ENCODE measurements around the gene SLC5A4.
A peak's percentile ranks its signal among the peaks of the same experiment; 100 is the strongest.
"Not testable (repeated sequence)": the region's sequence is repeated elsewhere in the genome, so short reads cannot be mapped to it uniquely, and the experiment has no call there.

Gene SLC5A4

DNA sequence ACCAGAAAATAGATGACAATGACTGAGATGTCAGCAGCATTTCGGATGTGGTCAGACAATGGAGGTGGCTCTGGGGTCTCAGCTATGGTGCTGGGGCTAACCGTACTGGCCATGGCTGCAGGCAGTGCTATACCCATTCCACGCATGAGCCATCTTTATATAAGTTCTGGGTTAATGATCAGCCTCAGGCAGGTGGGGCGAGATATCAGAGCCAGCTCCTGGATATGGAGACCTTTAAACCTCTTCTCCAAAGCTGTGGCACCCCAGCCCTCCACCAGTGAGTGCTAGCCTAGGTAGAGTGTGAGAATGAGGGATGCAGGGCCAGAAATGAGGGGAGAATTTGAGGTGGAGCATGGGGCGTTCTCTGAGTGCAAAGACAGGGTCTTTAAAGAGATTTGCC, at the start of gene SLC5A4:
TSS of gene SLC5A4 (minus strand) at position 131 of the 400 bp plus-strand sequence. CDS start at position 113, 18 bp downstream.
- DNase-seq (ENCODE audit: low read depth in 3 of 3) = no peak

DNA sequence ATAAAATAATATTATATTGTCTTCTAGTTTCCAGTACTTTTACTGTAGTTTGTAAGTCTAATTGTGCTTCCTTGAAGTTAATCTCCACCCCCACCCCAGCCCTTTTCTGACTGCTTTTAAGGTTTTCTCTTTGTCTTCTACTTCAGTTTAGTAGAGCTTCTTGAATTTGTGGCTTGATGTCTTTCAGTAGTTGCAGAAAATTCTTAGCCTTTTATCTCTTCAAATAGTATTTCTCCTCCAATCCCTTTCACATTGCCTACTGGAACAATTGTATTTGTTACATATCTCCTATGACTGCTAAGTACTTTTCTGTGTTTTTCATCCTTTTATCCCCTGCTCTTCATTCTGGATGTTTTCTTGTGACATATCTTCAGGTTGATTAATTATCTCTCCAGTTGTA, 38.8 kb upstream of the SLC5A4 start:
- DNase-seq (ENCODE audit: low read depth in 3 of 3) = not testable (repeated sequence)

DNA sequence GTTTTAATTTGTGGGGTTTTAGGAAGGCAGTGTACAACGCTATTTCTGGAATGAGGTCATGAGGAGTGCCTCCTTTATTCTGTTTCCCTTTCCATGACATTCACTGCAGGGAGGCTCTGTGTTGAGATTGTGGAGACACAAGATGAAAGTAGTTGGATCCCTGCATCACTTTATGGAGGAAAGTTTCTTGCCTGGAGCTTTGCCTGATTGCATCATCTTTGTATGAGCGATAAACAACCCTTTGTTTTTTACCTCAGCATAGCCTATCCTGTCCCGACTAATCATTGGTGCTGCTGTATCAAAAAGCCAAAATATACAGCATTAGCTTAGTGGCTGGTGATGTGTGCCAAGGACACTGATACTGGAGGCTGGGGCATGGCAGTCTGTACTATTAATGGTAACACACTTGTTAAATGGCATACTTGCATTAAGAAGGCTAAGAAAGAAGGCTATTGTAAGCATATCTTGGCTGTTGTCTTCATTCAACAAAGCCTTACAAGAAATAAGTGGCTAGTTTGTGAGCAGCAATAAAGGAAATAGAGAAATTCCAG, 31.2 kb upstream of the SLC5A4 start:
- no peak for DNase-seq (ENCODE audit: low read depth in 3 of 3)

DNA sequence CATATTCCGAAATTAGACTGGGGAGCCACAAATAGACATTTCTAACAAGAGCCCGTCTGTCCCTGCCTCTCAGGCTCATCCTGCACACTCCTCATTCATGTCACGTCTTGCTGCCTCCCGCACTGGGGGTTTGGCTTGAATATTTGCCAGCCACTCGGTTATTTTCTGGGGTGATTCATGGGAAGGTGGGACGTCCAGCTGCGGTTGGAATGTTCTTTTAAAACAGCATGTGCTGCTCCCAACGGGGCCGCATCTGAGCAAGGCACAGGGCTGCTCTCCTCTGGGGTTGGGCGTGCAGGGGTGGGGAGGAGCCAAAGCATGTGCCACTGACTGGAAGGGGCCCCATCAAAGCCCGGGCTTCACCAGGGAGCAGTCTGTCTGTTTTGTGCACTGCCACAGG, 25.9 kb upstream of the SLC5A4 start:
- DNase-seq (ENCODE audit: low read depth in 3 of 3) = no peak

DNA sequence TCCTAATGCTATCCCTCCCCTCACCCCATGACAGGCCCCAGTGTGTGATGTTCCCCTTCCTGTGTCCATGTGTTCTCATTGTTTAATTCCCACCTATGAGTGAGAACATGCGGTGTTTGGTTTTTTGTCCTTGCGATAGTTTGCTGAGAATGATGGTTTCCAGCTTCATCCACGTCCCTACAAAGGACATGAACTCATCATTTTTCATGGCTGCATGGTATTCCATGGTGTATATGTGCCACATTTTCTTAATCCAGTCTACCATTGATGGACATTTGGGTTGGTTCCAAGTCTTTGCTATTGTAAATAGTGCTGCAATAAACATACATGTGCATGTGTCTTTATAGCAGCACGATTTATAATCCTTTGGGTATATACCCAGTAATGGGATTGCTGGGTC, 20.2 kb upstream of the SLC5A4 start:
- not testable (repeated sequence) for DNase-seq (ENCODE audit: low read depth in 3 of 3)

DNA sequence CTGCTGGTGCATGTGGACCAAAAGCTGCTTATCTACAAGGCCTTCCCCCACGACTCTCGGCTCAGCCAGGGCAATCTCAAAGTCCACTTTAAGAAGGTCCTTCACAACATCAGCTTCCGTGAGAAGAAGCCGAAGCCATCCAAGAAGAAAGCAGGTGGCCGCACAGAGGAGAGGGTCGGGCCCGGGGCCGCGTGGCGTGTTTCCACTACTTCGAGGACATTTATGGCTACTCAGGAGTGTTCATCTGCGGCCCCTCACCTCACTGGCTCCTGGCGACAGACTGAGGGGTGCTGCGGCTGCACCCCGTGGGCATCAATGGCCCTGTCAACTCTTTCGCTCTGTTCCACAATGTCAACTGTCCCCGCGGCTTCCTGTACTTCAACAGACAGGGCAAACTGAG, 16.2 kb upstream of the SLC5A4 start:
- no peak for DNase-seq (ENCODE audit: low read depth in 3 of 3)

DNA sequence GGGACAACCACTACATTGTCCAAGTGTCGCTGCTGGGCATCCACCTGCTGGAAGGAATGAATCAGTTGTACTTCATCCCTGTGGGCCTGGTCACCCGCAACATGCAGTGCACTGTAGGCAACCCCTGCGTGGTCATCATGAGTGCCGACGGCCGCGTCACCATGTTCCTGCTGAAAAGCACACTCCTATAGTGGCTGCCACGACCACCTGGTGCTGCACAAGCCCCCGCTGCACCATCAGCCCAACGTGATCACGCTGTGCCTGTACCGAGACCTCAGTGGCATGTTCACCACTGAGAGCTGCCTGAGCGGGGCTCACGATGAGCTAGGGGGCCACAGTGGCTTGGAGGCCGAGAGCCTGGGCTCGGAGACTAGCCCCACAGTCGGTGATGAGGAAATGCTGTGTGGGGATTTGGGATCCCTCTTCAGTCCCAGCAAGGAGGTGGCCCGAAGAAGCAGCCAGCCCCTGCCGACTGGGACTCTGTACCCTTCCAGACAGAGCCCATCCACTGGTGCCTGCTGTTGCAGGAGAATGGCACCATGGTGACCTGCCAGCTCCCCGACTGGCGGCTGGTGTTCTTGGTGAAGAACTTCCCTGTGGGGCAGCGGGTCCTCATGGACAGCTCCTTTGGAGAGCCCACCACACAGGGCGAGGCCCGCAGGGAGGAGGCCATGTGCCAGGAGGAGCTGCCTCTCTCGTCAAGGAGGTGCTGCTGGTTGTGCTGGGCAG, 15.7 kb upstream of the SLC5A4 start:
- DNase-seq (ENCODE audit: low read depth in 3 of 3) = no peak

DNA sequence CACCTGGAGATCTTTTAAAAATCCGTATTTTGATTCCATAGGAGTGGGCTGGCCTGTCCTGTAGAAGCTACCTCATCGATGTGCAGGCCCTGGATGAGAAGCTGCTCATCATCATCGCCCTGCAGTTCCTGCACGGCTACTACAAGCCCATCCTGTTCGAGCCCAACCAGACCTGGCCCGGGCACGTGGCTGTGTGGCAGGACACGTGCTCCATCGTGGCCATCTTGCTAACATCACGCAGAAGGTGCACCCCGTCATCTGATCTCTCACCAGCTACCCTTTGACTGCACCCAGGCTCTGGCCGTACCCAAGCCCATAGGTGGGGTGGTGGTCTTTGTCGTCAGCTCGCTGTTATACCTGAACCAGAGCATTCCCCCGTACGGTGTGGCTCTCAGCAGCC, 14.2 kb upstream of the SLC5A4 start:
- no peak for DNase-seq (ENCODE audit: low read depth in 3 of 3)

DNA sequence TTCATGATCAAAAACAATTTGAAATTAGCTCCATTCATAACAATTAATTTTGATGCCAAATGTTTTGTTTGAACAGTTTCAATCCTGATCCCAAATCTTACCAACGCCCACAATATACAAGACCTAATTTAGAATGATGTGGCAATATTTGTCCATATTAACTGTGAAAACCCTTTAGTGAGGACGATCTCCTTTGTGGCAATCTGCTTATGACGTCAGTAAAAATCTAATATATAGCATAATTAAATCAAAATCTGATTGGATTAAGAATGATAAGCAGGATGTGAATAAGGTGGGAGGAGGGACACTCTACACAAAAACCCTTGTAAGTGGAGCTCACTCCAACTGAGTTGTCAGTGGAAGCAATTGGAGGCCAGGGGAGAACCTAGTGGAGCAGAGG, 11.9 kb upstream of the SLC5A4 start:
- DNase-seq (ENCODE audit: low read depth in 3 of 3) = no peak

DNA sequence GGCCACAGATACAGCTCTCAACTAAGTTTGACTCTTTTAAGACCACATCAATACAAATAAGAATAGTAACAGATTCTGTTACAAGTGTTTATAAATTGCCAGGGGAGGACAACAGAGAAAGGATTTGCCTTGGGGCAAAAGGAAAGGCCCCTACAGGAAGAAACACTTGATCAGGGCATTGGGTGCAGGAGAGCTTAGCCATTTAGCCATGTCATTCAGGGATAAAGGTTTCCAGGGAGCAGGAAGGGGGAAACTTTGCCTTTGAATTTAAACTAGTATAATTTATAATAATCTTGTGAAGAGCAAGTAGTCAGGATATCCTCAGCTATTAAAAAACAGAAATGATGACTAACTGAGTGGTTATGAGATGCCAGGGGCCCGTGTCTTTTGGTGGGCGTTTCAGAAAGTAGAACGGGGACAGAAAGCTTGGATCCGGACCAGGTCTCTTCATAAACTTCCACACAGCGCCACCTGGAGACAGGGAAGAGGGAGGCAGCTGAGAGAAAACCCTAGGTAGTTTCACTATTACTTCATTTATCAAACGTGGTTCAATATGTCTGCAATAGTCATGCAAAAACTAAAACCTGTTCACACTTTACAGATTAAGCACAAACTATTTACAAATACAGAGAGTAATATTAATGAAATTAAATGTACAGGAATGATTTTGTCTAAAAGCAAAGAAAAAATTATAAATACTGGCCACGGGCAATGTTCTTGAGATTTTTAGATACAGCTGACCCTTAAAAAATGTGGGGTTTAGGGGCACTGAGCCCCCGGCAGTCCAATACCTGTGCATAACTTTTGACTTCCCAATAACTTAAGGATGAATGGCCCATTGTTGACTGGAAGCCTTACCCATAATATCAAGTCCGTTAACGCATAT, 11.0 kb upstream of the SLC5A4 start:
- peak; percentile 59 to 64 (median 64) for DNase-seq (ENCODE audit: low read depth in 3 of 3)

DNA sequence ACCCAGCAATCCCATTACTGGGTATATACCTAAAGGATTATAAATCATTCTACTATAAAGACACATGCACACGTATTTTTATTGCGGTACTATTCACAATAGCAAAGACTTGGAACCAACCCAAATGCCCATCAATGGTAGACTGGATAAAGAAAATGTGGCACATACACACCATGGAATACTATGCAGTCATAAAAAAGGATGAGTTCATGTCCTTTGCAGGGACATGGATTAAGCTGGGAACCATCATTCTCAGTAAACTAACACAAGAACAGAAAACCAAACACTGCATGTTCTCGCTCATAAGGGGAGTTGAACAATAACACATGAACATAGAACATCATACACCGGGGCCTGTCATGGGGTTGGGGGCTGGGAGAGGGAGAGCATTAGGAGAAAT, 8.5 kb upstream of the SLC5A4 start:
- not testable (repeated sequence) for DNase-seq (ENCODE audit: low read depth in 3 of 3)

DNA sequence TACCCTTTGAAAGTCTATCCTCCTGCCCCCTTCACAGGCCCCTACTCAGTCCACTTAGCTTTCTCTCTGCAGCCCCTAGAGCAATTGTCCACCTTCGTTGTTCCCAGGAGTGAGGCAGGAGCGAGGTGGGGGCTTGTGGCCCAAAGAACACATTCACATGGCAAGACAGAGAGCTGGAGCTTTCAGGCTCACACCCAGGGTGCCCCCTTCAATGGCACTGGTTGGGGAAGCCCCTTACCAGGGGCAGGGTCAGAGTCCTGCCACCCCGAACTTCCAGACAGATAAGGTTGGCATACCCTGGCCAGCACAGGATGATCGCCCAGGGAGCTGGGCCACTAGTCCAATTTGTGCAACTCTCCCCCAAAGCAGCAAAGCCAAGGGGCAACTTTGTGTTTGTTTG, 6.2 kb upstream of the SLC5A4 start:
- DNase-seq (ENCODE audit: low read depth in 3 of 3) = no peak

DNA sequence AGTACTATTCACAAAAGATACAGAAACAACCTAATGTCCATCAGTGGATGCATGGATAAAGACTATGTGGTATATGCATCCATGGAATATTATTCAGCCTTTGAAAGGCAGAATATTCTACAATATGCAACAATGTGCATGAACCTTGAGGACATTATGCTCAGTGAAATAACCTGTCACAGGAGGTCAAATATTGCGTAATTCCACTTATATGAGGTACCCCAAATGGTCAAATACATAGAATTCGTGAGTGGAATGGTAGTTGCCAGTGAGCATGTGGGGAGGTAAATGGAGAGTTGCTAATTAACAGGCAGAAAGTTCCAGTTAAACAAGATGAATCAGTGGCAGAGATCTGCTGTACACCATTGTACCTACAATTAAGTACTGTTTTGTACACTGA, 3.6 kb upstream of the SLC5A4 start:
- no peak for DNase-seq (ENCODE audit: low read depth in 3 of 3)

DNA sequence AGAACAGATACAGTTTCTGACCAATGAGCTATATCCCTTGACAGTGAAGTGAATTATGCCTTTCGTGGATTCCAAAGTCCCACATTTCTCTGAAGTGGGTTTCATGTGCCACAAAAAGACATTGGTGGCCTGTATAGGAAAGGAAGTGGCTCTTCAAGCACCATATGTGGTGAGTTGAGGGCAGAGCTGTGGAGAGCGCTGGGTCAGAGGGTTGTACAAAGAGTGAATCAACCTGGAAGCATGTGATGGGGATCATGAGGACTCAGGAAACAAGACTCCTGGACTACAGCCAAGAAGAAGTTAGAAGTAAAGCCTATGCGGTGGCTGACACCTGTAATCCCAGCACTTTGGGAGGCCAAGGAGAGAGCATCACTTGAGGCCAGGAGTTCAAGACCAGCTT, 579 bp upstream of the SLC5A4 start:
- no peak for DNase-seq (ENCODE audit: low read depth in 3 of 3)

DNA sequence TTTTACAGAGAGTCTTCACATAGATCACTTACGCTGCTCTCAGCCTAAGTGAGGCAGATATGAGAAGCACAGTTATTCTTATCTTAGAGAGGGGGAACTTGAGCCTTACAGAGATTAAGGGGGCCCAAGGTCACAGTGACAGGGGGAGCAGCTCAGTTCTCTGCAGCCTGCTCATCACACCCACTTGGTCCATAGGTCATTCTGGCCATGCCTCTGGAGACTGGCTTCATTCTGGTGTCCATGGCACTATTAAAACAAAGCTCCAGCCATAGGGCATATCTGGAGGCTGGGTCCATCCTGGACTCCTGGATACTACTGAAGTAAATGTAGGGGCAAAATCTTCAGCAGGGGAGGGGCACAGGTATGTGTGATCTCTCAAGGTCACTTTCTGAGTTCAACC, 5.9 kb downstream of the SLC5A4 start:
- no peak for DNase-seq (ENCODE audit: low read depth in 3 of 3)

DNA sequence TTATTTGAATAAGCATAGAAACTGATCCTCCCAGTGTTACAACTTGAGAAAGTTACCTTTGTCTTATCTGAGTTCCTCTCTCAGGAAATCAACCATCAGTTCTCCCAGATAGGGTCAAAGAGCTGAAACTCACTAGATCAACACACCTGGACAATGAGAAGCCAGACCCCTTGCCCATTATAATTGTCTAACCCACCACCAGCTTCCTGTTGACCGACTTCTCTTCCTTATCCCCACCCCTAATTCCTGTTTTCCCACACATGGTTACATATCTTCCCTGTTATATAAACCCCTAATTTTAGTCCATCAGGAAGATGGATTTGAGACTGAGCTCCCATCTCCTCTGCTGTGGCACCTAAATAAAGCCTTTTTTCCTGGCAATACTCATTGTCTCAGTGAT, 6.9 kb downstream of the SLC5A4 start:
- no peak for DNase-seq (ENCODE audit: low read depth in 3 of 3)

DNA sequence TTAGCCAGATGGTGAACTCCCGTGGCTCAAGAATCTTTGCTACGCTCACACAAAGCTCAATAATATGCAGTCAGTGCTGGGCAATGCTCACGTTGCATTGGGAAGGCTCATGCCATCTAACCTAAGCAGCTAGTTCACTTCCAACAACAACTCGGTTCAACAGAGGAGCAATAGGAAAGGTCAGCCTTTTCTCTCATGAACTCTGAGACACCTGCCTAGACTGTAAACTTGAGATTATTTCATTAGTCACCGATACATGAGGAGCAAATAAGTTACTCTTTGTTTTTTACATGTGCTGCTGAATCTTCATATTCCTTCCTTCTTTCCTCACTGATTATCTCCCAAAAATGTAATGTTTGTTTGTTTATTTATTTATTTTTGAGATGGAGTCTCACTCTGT, 9.0 kb downstream of the SLC5A4 start:
- DNase-seq (ENCODE audit: low read depth in 3 of 3) = no peak

DNA sequence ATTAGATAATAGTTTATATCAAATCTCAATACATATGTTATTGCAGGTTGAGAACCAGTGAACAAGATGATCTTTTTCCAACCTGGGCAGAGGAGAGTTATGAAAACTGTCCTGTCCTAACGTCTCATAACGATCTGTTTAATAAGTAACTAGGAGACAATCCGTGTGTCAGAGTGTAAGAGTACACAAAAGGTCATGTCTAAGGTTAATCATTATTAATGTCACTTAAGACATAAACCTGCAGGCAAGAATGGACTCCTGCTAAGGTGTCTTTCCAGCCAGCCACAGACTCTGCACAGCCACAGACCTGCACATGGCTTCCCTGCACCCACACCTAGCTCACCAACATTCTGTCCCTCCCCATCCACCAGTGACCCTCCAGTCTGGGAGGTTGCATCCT, 10.1 kb downstream of the SLC5A4 start:
- DNase-seq (ENCODE audit: low read depth in 3 of 3) = no peak

DNA sequence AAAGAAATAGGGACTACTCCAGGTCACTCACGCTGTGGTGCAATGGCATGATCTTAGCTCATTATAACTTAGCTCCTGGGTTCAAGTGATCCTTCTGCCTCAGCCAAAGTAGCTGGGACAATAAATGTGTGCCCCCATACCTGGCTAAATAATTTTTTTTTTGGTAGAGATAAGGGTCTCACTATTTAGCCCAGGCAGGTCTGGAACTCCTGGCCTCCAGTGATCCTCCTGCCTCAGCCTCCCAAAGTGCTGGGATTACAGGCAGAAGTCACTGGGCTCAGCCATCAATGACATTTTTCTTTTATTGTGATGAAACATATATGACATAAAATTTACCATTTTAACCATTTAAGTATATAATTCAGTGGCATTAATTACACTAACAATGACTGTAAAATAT, 10.6 kb downstream of the SLC5A4 start:
- DNase-seq (ENCODE audit: low read depth in 3 of 3) = no peak

DNA sequence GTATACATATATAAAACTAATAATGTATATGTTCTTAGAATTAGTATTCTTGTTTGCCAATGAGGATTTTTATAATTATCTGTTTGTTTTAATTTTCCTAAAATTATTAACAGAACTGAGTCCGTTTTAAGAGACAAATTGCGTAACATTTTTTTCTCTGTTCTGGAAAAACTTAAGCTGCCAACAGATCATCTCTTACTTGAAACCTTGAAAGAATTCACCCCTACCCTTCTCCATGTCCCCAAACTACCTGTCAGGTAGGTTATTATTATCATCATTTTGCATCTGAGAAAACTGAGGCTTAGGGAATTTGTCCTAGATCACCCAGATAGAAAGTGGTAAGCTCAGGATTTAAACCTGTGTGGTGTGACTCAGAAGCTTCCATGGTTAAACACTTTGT, 14.7 kb downstream of the SLC5A4 start:
- no peak for DNase-seq (ENCODE audit: low read depth in 3 of 3)

DNA sequence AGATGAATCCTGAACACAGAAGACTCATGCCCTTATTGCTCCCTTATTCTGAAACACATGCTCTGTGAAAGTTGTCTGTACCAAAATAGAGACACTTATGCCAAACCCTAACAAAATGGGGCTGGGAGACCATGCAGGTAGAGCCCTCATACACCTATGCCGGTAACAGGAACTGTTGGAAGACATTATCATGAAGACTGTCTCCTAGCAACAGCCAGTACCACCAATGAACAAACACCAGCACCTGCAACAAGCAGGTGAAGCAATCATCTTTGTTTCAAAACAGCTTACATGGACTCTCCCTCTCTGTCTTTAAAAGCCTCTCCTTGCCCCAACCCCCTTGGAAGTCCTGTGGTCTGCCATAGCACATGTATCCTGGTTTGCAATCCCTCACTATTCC, 17.2 kb downstream of the SLC5A4 start:
- DNase-seq (ENCODE audit: low read depth in 3 of 3) = no peak

DNA sequence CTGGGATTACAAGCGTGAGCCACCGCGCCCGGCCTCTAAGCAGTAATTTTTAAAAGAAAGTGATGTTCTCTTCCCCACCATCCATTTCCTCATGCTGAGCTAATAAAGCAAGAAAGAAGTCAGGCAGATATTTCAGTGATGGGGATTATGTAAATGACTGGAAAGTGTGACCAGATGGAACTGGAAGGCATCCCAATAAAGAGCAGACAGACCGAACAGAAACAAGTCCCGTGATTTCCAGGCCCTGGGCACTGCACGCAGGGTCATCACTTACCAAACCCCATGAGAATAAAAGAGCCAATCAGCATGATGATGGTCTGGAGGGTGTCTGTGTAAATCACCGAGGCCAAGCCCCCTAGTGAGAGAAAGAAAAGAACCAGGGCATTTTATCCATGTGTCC, 18.2 kb downstream of the SLC5A4 start:
- no peak for DNase-seq (ENCODE audit: low read depth in 3 of 3)

DNA sequence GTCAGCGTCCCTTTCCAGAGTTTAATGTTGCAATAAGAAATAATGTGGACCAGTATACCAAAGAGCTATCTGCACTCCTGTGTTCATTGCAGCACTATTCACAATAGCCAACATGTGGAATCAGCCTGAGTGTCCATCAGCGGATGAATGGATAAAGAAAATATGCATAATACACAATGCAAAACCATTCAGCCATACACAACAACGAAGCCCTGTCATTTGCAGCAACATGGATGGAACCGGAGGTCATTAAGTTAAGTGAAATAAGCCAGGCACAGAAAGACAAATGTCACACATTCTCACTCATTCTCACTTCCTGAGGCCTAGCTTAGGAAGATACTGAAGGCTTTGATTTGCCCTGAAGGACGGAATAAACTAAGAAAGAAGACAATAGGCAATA, 22.1 kb downstream of the SLC5A4 start:
- DNase-seq (ENCODE audit: low read depth in 3 of 3) = no peak

Measured in stimulated activated CD4-positive, alpha-beta T cell treated with anti-CD3 and anti-CD28 coated beads, TNF-alpha, amount 100 ng/mL, for 48 hours (primary cell).